ENCODE measurements around the gene PFKL.

GRCh38 chr21:44366586-44367211, 66.8 kb downstream of the PFKL start:
- TF ChIP-seq POLR2A (IDR thresholded peaks at IDR 0.05), result no peak
- TF ChIP-seq, protein P1, sequence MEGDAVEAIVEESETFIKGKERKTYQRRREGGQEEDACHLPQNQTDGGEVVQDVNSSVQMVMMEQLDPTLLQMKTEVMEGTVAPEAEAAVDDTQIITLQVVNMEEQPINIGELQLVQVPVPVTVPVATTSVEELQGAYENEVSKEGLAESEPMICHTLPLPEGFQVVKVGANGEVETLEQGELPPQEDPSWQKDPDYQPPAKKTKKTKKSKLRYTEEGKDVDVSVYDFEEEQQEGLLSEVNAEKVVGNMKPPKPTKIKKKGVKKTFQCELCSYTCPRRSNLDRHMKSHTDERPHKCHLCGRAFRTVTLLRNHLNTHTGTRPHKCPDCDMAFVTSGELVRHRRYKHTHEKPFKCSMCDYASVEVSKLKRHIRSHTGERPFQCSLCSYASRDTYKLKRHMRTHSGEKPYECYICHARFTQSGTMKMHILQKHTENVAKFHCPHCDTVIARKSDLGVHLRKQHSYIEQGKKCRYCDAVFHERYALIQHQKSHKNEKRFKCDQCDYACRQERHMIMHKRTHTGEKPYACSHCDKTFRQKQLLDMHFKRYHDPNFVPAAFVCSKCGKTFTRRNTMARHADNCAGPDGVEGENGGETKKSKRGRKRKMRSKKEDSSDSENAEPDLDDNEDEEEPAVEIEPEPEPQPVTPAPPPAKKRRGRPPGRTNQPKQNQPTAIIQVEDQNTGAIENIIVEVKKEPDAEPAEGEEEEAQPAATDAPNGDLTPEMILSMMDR (IDR thresholded peaks at IDR 0.05), result no peak
